ENCODE measurements around the gene MLC1.

The MLC1 gene

DNA sequence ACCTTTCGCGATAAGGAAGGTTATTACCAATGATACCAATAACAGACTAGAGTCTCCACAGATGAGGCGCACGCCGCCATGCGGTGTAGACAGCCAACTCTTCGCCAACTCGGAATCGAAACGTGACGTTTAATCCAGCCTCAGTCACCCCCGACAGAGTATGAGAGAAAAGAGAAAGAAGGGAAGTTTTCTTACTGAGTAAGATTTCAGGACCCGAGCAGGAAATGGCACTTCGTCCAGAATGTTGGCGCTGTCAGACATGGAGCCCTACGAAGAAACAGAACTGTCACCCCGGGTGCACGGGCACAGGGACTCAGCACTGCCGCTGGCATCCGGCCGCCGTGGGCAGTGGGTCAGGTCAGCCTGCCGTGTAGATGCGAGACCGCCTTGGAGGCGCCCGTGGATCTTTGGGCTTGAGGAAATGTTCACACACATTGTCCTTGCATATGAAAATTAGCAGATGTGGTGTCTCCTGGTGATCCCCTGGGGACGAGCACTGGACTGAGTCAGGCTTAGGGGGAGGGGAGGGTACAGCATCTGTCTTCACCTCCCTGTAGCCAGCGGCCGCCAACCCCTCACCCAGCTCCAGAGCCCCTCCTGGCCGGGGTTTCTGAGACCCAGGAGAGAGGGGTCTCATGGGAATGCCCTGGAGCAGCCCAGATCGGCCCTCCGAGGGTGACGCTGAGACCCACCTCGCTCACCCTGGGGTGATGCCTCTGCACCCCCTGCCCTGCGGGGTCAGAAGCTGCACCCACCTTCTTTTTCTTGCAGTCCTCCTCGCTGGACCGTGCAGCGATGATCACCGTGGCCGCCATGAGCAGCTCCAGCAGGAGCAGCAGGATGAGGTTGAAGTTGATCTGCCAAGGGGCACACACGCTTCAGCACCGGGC, 8.3 kb downstream of the MLC1 start:
- DNase-seq (ENCODE audit: low read depth) = no peak

DNA sequence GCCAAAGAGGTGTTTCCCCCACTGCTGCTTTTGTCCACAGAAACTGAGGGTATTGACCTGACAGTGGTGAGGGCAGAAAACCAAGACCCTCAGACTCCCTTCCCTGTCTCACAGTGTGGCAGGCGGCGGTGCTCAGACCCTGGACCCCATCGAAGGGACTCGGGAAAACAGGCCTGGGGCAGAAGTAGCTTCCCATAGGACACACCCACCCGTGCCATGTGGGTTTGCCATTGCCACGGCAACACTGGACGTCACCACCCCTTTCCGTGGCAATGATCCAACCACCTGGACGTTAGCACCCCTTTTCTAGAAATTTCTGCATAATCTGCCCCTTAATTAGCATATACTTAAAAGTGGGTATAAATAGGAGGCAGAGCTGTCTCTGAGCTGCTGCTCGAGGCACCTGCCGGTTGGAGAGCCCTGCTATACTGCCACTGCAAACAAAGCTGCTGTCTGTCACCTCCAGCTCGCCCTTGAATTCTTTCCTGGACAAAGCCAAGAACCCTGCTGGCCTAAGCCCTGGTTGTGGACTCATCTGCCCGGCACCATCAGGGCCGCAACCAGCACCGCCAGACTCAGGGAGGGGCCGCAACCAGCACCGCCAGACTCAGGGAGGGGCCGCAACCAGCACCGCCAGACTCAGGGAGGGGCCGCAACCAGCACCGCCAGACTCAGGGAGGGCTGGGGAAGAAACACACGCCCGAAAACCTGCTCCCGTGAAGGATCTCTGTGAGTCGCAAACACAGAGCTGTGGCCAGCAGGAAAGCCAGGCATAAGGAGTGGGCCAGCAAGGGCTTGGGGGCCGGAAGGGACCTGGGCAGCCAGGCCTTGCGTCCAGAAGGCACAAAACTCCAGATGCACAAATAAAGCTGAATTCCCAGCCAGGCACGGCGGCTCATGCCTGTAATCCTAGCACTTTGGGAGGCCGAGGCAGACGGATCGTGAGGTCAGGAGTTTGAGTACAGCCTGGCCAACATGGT, 10.4 kb downstream of the MLC1 start:
- no peak for DNase-seq (ENCODE audit: low read depth)

DNA sequence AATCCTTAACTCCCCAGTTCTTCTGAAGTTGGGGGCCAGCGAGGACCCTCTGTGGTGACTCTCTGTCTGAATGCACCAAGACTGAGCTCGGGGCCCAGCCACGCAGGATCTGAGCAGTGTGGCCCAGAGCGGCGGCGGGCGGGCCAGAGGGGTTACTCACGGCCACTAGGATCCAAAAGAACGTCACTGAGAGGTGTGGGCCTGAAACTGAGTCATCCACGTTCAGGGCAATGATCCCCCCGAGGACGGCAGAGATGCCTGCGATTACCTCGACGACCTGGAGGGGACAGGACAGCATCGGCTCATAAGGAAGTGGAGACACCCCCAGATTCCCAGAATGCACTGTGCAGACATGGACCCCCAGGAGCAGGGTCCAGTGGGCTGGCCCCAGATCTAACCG, 11.2 kb downstream of the MLC1 start:
- DNase-seq (ENCODE audit: low read depth) = no peak

DNA sequence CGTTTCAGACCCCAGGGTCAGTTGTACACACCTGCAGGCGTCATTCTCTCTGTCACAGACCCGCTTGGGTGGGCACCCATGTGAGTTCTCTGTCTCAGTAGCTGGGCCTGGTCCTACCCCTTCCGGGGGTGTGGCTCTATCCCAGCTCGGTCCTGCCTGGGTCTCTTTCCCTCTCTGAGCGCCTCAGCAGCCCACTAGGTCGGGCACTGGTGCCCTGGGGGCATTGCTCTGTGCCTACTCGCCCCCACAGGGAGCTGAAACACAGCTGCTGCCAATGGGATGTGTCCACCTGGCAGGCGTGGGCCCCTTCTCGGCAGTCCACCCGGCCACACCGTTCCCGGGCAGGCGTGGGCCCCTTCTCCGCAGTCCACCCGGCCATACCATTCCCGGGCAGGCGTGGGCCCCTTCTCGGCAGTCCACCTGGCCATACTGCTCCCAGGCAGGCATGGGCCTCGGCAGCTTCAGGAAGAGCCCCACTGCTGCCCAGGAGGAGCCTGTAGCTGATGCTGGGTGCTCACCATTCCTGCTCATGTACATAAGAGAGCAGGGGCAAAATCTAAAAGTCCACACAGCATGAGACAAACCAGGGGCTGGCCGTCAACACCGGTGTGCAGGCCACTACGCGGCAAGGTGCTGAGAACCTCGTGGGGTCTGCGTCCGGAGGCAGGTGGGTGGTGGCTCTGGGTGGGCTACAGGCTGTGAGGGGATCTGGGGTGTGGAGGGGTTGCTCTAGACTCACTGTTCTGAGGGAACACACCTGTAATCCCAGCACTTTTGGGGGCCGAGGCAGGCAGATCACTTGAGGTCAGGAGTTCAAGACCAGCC, 12.3 kb downstream of the MLC1 start:
- no peak for DNase-seq (ENCODE audit: low read depth)

DNA sequence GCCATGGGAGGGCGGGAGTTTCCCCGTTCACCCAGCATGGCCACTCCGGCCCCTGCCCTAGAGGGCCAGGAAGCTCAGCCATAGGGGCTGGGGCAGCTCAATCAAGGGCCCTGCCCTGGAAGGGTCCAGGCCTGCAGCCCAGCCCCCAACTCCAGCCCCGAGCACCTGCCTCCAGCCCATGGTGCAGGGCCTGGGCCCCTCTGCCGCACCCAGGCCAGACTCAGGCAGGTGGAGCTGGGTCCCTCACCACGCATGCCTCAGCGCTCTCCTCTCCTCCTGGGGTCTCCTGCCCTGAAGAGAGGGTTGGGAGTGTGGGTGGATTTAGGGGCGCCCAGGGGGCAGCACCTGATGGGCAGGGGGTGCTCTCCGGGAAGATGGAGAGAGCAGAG, 13.1 kb downstream of the MLC1 start:
- DNase-seq (ENCODE audit: low read depth) = no peak

DNA sequence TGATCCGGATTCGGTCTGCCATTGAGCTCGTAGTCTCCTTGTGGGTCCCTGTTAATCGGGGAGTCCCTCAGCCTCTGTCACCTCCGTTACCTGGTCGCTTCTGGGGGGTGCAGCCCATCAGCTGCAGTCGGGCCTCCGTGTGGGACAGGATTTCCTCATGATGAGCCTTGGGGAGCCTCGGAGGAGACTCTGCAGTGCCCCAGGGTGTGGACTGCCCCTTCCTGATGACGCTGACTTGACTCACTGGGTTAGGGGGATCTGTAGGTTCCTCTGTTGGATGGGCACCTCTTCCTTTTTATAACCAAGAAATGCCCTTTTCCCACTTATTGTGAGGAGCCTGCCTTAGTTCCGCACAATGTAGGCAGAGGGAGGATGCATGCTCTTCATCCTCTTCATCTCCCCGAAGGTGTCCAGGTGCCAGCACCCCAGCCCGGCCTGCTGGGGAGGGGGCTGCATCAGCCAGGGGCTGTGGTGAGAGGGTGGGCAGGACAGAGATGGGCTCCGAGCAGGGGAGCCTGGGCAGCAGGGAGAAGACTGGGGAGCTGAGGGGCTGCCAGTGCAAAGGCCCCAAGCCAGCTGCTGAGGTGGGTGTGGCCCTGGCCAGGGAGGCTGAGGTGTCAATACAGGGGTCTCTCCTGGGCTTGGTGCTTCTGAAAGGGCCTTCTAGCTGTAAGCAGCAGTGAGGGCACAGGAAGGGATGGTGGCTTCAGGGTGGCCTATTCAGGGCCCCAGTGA, 13.6 kb downstream of the MLC1 start:
- DNase-seq (ENCODE audit: low read depth) = no peak

DNA sequence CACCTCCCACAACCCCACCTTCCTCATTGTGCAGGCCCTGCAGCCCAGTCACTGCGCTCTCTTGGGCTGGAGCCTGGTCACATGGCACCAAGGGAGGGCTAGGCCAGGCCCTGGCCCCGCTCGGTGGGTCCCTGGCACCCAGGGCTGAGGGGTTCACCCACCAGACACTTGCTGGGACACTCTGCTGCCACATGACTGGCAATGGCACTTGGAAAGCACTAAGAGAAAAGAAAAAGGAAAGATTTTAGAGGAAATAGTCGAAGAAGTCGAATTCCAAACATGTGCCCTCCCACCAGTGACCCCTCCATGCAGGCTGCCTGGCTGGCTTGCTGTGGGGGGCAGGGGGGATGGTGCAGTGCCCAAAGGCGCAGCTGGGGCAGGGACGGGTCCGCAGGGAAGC, 14.9 kb downstream of the MLC1 start:
- DNase-seq (ENCODE audit: low read depth) = no peak

DNA sequence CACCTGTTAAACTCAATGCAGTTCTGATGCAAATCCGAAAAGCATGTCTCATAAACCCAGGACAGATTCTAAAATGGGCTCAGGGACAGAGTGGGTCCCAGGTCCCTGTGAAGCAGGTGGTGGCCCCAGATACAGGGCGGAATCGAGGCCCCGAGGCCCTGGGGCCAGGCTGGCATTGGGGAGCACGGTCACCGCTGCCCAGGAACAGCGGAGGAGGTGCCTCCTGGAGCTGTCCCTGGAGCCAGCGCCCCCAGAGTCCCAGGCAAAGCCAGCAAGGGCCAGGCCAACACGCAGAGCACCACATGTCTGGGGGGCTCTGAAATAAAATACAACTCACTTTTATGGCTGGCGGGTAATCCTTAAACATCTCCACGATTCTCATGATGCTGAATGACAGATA, 17.1 kb downstream of the MLC1 start:
- no peak for DNase-seq (ENCODE audit: low read depth)

DNA sequence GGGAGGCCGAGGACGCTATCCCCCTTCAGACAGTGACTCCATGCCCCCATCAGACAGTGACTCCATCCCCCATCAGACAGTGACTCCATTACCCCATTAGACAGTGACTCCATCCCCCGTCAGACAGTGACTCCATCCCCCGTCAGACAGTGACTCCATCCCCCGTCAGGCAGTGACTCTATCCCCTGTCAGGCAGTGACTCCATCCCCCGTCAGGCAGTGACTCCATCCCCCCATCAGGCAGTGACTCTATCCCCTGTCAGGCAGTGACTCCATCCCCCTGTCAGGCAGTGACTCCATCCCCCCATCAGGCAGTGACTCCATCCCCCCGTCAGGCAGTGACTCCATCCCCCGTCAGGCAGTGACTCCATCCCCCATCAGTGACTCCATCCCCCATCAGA, 18.0 kb downstream of the MLC1 start:
- DNase-seq (ENCODE audit: low read depth) = no peak

DNA sequence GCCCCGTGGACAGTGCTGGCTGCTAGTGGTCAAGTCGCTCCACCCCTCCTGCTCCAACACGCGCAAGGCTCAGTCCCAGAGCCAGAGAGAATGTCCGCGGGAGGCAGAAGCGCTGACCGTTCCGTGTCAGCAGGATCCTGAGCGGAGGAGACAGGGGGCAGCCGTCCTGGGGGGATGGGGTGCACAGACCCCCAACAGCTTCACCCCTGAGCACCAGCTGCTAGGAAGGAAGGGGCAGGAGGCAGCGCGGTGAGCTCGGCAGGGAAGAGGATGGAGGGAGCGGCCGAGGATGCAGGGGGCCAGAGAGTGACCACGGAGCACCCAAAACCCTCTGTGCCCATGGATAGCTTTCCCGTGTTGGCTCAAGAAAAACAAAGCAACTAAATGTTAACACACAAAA, 20.8 kb downstream of the MLC1 start:
- no peak for DNase-seq (ENCODE audit: low read depth)

DNA sequence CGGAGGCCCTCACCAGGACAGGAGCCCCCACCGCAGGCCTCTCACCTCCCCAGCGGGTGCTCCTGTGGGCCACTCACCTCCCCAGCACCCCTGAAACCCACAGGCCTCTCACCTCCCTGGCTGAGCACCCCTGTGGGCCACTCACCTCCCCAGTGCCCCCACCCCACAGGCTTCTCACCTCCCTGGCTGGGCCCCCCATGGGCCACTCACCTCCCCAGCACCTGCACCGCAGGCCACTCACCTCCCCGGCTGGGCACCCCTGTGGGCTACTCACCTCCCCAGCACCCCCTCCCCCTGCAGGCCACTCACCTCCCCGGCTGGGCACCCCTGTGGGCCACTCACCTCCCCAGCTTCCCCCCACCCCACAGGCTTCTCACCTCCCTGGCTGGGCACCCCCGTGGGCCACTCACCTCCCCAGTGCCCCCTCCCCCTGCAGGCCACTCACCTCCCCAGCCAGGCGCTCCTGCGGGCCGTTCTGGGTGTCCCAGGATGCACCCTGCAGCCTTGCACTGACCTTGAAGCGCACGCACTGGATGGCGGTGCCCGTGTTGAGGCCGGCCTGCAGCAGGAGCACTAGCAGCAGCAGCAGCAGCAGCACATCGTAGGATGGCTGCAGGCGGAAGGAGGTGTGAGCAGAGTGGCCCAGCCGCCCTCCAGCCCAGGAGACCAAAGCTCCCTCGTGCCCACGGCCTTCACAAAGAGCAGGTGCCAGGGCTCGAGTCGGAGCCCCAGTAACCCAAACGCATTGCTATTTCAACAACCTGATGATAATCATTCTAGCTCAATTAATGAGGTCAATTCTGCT, 21.4 kb downstream of the MLC1 start:
- DNase-seq (ENCODE audit: low read depth) = no peak

DNA sequence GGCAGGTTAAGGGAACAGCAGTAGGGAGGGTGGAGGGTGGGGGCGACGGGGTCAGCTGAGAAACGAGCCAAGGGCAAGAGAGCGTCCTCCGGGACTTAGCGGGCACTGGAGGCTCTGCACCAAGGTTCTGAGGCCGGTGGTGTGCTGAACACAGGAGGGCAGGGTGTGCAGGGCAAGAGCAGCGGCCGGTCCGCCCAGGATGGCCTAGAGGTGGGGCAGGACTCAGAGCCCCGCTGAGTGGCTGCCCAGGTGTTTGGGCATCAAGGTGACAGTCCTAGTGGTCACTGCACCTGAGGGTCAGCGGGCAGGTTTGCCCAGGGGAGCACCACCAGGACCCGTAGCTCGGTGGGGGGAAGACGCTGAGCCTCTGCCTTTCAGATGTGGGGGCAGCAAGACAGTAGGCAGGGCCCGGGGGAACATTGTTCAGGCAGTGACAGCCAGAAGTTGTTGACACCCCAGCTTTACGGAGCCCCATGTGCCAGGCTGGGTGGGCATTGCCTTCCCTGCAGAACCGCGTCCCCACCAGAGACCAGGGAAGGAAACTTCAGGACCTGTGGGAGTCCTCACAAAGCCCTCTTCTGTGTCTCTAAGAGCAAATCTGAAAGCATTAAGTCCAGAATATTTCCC, 22.6 kb downstream of the MLC1 start:
- DNase-seq (ENCODE audit: low read depth) = no peak

DNA sequence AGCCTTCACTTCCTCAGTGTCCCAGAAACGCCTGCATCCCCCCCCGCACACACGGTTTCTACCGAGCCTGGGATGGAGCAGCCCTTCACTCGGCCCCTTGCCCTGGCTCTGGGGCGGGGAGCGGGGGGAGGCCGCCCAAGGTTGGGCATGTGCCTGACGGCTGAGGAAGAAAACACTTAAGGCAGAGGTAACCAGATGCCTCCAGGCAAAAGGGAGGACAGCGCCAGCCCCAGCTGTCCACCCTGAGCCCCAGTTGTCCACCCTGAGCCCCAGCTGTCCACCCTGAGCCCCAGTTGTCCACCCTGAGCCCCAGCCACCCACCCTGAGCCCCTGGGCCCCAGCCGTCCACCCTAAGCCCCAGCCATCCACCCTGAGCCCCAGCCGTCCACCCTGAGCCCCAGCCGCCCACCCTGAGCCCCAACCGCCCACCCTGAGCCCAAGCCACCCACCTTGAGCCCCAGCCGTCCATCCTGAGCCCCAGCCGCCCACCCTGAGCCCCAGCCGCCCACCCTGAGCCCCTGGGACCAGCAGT, 23.3 kb downstream of the MLC1 start:
- DNase-seq (ENCODE audit: low read depth) = no peak

DNA sequence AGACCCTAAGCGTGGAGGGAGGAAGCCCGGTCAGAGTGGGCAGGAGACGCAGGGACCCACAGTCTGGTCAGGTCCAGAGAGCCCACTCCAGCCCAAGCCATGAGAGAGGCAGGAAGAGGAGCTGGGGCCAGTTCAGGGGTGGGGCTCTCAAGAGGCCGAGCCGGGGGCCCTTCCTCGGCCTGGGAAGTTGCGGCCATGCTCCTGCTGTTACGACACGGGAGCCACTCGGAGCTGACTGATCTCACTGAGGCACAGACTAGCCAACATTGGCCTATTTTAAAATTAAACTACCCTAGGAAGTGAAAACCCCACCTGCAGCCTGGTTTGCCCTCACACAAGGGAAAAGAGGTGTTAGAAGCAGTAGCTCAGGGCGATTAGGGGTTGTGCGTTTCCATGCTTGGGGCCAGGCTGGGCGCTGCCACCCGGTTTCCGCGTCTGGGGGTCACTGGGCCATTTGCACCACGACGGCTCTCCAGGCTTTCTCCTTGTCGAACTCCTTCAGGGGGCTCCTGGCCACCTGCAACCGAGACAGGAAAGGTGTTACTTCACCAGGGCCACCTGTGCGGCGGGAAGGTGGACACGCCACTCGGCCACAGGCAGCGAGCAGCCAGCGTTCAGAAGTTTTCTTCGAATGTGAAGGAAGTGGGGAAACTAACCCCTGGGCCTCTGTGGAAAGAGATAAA, 23.9 kb downstream of the MLC1 start:
- no peak for DNase-seq (ENCODE audit: low read depth)

DNA sequence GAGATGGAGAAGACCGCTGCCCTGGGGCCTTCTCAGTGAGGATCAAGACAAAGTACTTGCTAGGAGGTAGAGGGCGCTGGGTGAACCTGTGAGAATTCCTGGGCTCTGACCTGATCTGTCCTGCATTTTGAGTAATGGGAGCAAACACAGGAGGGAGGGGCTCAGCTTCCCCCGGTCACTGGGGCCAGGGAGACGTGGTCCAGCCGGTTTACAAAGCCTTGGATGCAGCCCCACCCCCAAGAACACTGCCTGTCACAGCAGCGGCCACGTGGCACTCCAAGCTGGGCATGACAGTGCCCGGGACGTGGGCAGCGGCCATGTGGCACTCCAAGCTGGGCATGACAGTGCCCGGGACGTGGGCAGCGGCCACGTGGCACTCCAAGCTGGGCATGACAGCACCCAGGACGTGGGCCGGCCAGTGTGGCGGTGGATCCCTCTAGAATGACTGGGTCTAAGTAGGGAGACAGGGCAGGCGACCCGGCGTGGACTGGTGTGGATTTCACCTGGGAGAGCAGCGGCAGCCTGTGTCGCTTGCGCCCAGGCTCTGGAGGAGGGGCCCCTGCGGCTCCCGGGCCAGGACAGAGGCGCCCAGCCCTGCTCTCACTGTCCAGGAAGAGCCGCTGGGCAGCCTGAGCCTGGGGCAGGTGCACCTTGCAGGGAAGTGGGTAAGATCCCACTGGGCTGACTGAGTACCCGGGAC, 24.6 kb downstream of the MLC1 start:
- DNase-seq (ENCODE audit: low read depth) = no peak

DNA sequence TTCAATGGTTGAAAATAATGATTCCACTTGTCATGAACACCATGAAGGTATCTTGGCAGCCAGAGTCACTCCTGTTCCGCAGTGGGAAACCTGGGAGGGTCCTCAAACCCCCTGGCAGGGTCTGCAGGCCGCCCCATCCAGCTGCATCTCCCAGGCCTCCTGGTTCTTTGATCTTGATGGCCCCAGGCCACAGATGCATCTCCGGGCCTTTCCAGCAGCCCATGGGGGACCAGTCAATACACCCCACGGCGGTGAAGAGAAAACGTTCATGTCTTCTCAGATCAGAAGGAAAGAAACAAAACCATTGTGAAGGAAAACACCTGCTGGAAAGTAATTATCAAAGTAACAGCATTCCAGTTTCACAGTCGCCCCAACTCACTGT, 25.4 kb downstream of the MLC1 start:
- DNase-seq (ENCODE audit: low read depth) = no peak

DNA sequence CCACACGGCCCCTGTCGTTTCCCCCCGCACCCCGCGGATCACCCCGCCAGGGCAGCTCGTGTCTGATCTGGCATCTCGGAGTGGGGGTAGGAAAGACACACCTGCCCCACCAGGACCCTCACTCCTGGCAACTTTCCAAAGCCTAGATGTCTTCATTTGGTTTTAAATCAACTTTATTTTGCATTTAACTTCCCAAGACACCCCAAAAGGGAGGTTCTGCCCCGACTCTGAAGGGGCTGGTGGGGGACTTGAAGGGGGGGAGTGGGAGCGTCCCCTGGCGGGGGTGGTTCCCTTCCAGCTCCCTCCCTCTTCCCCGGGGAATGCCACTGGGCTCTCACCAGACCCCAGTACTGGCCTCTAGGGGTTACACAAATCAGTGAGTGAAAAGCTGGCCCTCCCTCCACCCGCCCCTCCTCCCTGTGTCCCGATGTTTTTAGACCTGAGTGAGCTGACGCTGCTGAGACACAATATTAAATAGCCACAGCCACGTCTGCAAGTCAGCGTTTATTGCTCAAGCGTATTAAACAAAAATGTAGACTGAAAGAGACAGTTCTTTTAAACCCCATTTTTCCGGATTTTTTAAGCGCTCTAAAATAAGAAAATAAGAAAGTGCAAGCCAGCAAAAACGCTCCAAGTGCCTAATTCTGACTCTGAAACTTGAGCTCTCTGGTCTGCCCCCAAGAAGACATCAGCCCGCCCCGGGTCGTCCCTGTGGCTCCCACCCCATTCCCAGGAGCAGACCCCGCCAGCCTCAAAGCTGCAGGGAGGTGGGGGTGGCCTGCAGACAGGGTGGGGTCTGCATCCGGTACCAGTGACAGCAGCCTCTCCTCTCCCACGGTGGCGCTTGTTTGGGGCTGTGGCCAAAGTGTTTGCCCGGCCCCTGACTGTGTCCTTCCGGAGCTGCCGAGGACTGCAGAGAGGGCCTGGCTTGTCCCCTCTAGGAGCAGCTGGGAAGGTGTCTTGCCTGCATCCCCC, 26.0 kb downstream of the MLC1 start:
- no peak for DNase-seq (ENCODE audit: low read depth)

All from GM04504 (cell line).